Gastrocnemius medialis (tissue), 4 donors: ENCODE measurements around the gene MORN1. TPM values are rescaled to one million over a fixed set of nuclear protein-coding genes. Genes with fewer than 3 reads are reported as not detected.

Source experiments
- ATAC-seq, 2 donors: fragments of 150-250 bp; one replicate each; pipeline ENCODE4 v1.9.1; 2016
- DNase-seq, 2 donors: peaks; one replicate each; pipeline ENCODE4 v3.0.0-alpha.2; 2019
- H3K27ac ChIP-seq, 4 donors: fragments of 200-600 bp; sonication (generic); 1 replicate in 1 of 4; 2 replicates in 3 of 4; pipeline ENCODE4 v1.5.1; 2016 to 2018; ENCODE audit warnings: mild to moderate bottlenecking in 2 of 4, moderate library complexity in 1 of 4
- H3K27me3 ChIP-seq, 3 donors: fragments of 200-600 bp; sonication (generic) in 2 of 3; 1 replicate in 1 of 3; 2 replicates in 2 of 3; pipeline versions ENCODE4 v1.5.1 to v1.6.0; 2016 to 2019; ENCODE audit warnings: mild to moderate bottlenecking in 1 of 3, moderate library complexity in 1 of 3
- H3K36me3 ChIP-seq, 2 donors: fragments of 200-600 bp; sonication (generic) in 1 of 2; one replicate each; pipeline ENCODE4 v1.5.1; 2017 to 2018
- H3K4me1 ChIP-seq, 2 donors: fragments of 200-600 bp; sonication (generic) in 1 of 2; one replicate each; pipeline ENCODE4 v1.5.1; 2016 to 2017; ENCODE audit warnings: mild to moderate bottlenecking in 2 of 2
- H3K4me3 ChIP-seq, 4 donors: fragments of 200-600 bp; sonication (generic) in 3 of 4; 1 replicate in 1 of 4; 2 replicates in 3 of 4; pipeline ENCODE4 v1.5.1; 2016 to 2019; ENCODE audit warnings: mild to moderate bottlenecking in 2 of 4
- H3K9me3 ChIP-seq, 3 donors: fragments of 200-600 bp; sonication (generic) in 2 of 3; 1 replicate in 1 of 3; 2 replicates in 2 of 3; pipeline ENCODE4 v1.5.1; 2016 to 2019
- CTCF ChIP-seq, 5 experiments: fragments of 450-650 bp in 3 of 5; fragments of 200-600 bp in 2 of 5; sonication (generic) in 2 of 5; IDR thresholded peaks in 4 of 5; conservative IDR thresholded peaks in 1 of 5; 1 replicate in 4 of 5; 2 replicates in 1 of 5; pipeline ENCODE4 v1.5.1; 2016 to 2019; ENCODE audit warnings: antibody characterized with exemption in 5 of 5, mild to moderate bottlenecking in 3 of 5, moderate library complexity in 3 of 5
- POLR2A ChIP-seq, 2 donors: fragments of 450-650 bp; IDR thresholded peaks; one replicate each; pipeline ENCODE4 v1.6.1; 2017; ENCODE audit warnings: antibody characterized with exemption in 2 of 2, mild to moderate bottlenecking in 2 of 2, moderate library complexity in 2 of 2
- in situ Hi-C, 4 donors: fragments of 200-750 bp; cut with MboI; loops; one replicate each; pipeline versions ENCODE4 v1.15.0 to v1.8.0; 2017; ENCODE audit warnings: low sequenced_read_pairs in 4 of 4
- intact Hi-C: fragments of 100-400 bp; cut with DNase I; formaldehyde crosslinking; loops from one replicate; pipeline ENCODE4 v1.15.1; 2023; ENCODE audit warnings: low total_unique reads
- total RNA-seq, 4 donors: library from RNA; depleted of rRNA; stranded (reverse); fragments of >200 nt; gene quantifications; one replicate each; pipeline versions ENCODE4 v1.1.0 to v1.2.3, GENCODE V29; 2016

The MORN1 gene
- total RNA-seq, 4 donors from 2014 or later = 1.9 to 4.7 (median 3.5) TPM

GRCh38 chr1:2405588-2406295 lies 14.4 kb upstream of the MORN1 start:
- Histone ChIP-seq H3K27me3 (no peaks in the 10 kb centered on the region), H3K36me3 (peaks cover 0 to 72% of the 10 kb centered on the region in 2 donors), H3K9me3 (no peaks in the 10 kb centered on the region), H3K4me3 (no peak overlapping the region), H3K4me1 (no peaks in the 10 kb centered on the region), H3K27ac (no peak overlapping the region)
- no peak for ATAC-seq
- intact Hi-C loops = no loop called here
- in situ Hi-C loops = loop anchor here in 1 of 4 donors (25.0 kb wide), 1 partner anchor 382 kb away; no protein-coding TSS in a partner anchor
- no peak for TF ChIP-seq CTCF (IDR thresholded peaks at IDR 0.05 in 4 of 5, conservative IDR thresholded peaks at IDR 0.05 in 1 of 5)
- no peak for TF ChIP-seq POLR2A (IDR thresholded peaks at IDR 0.05)
- no peak for DNase-seq

GRCh38 chr1:2404890-2405511 lies 13.6 kb upstream of the MORN1 start:
- peaks cover 0 to 79% of the 10 kb centered on the region in 2 donors for H3K36me3 ChIP-seq
- H3K4me3 ChIP-seq = no peak overlapping the region
- H3K9me3 ChIP-seq = no peaks in the 10 kb centered on the region
- H3K27me3 ChIP-seq = no peaks in the 10 kb centered on the region
- ATAC-seq = no peak
- no peaks in the 10 kb centered on the region for H3K4me1 ChIP-seq
- intact Hi-C loops (no loop called here), in situ Hi-C loops (loop anchor here in 1 of 4 donors (25.0 kb wide), 1 partner anchor 382 kb away; no protein-coding TSS in a partner anchor)
- DNase-seq = no peak
- H3K27ac ChIP-seq = no peak overlapping the region
- TF ChIP-seq POLR2A (IDR thresholded peaks at IDR 0.05) = no peak
- TF ChIP-seq CTCF (IDR thresholded peaks at IDR 0.05 in 4 of 5, conservative IDR thresholded peaks at IDR 0.05 in 1 of 5) = no peak

- in situ Hi-C loops (loop anchor here in 1 of 4 donors (25.0 kb wide), 1 partner anchor 383 kb away; no protein-coding TSS in a partner anchor), intact Hi-C loops (no loop called here)
- no peak overlapping the region for H3K4me3 ChIP-seq
- no peaks in the 10 kb centered on the region for H3K27me3 ChIP-seq
- H3K4me1 ChIP-seq = no peaks in the 10 kb centered on the region
- peaks cover 0 to 86% of the 10 kb centered on the region in 2 donors for H3K36me3 ChIP-seq
- TF ChIP-seq POLR2A (IDR thresholded peaks at IDR 0.05) (no peak), CTCF (IDR thresholded peaks at IDR 0.05 in 4 of 5, conservative IDR thresholded peaks at IDR 0.05 in 1 of 5) (no peak)
- H3K9me3 ChIP-seq = no peaks in the 10 kb centered on the region
- no peak for DNase-seq
- ATAC-seq = no peak
- no peak overlapping the region for H3K27ac ChIP-seq
Measured at GRCh38 chr1:2404142-2404889, 13.0 kb upstream of the MORN1 start.

GRCh38 chr1:2403273-2403672 lies 11.9 kb upstream of the MORN1 start:
- Histone ChIP-seq H3K27ac (no peak overlapping the region), H3K36me3 (peaks cover 0 to 92% of the 10 kb centered on the region in 2 donors), H3K27me3 (no peaks in the 10 kb centered on the region), H3K9me3 (no peaks in the 10 kb centered on the region), H3K4me3 (no peak overlapping the region), H3K4me1 (no peaks in the 10 kb centered on the region)
- intact Hi-C loops (no loop called here), in situ Hi-C loops (loop anchor here in 1 of 4 donors (25.0 kb wide), 1 partner anchor 384 kb away; no protein-coding TSS in a partner anchor)
- ATAC-seq (no peak), DNase-seq (no peak)
- TF ChIP-seq POLR2A (IDR thresholded peaks at IDR 0.05) (no peak), CTCF (IDR thresholded peaks at IDR 0.05 in 4 of 5, conservative IDR thresholded peaks at IDR 0.05 in 1 of 5) (no peak)
